Measurements from ENCODE around the gene B9D1.

The B9D1 gene

DNA sequence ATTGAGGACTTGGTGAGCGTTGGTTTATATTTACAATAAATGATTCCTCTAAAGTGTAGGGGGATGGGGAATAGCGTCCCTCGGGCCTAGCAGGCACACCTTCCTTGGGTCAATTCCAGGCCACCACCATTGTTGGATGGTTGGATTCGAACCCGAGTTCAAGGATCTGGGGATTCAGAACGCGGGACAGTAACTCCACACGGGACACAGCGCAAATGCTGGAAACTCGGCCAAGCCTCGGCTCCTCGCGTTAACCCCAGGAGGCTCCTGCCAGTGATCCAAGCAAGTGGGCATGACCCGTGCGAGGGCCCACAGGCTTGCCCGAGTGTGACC is 613 bp downstream of the B9D1 start:
- in situ Hi-C loops (cut with HindIII; ENCODE audit: low sequenced_read_pairs) = loop anchor here (5.0 to 25.0 kb wide), 2 partner anchors 95 to 425 kb away; no protein-coding TSS in a partner anchor

DNA sequence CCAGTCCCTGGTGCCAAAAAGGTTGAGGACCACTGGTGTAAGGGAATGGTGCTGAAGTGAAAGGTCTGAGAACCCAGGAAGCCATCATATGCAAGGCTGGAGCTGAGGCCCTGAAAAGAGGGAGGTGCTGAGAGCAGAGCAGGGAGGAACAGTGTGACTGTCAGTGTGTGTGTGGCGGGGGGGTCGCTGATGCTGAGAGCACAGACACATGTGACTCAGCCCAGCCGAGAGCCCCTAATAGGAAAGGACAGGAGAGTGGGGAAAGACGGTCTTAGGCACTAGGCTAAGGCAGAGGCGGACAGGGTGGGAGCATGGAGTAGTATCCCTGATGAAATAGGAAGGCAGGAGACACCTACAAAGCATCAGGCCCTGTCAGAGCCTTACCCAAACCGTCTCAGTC is 1.2 kb downstream of the B9D1 start:
- in situ Hi-C loops (cut with HindIII; ENCODE audit: low sequenced_read_pairs) = loop anchor here (5.0 to 25.0 kb wide), 2 partner anchors 96 to 426 kb away; no protein-coding TSS in a partner anchor

DNA sequence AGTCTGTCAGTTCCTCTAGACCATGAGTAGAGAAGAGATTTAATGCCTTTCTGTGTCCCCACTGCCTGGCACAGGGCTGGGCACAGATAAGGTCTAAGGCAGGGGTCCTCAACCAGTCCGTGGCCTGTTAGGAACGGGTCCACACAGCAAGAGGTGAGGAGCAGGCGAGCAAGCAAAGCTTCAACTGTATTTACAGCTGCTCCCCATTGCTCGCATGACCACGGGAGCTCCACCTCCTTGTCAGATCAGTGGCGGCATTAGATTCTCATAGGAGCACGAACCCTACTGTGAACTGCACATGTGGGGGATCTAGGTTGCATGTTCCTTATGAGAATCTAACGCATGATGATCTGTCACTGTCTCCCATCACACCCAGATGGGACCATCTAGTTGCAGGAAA is 1.8 kb downstream of the B9D1 start:
- in situ Hi-C loops (cut with HindIII; ENCODE audit: low sequenced_read_pairs) = loop anchor here (5.0 to 25.0 kb wide), 2 partner anchors 97 to 427 kb away; no protein-coding TSS in a partner anchor

DNA sequence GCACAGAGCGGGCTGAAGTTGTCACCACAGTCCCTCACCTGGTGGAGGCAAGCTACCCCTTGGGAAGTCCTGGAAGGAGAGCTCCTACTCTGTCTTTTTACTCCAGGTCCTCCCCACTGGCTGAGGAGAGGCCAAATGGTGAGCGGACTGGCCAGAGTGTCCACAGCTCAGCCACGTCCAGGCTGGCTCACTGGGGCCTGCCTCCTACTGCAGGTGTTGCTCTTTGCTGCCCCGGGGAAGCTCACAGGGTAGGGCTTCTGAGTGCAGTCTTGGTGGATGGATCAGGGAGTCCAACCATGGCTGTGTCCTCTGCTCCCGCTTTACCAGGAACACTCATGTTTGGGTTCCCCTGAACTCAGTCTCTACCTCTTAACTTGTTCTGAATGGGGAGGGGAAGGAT is 2.7 kb downstream of the B9D1 start:
- in situ Hi-C loops (cut with HindIII; ENCODE audit: low sequenced_read_pairs) = loop anchor here (5.0 to 25.0 kb wide), 2 partner anchors 97 to 427 kb away; no protein-coding TSS in a partner anchor

DNA sequence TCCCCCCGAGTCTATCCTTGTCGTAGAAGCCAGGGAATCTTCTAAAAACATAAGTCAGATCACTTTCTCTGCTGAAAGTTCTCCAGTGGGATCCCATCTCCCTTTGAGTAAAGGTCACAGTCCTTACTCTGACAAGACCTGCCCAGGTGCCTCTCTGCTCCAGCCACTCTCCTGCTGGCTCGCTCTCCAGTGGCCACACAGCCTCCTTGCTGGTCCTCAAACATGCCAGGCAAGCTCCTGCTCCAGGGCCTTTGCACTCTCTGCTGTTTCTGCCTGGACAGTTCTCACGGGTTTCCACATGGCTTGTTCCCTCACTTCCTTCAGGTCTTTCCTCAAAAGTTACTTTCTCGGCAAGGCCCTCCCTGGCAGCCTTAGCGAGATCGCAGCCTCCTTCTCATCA is 3.4 kb downstream of the B9D1 start:
- in situ Hi-C loops (cut with HindIII; ENCODE audit: low sequenced_read_pairs) = loop anchor here (25.0 kb wide), 1 partner anchor 428 kb away; no protein-coding TSS in a partner anchor

DNA sequence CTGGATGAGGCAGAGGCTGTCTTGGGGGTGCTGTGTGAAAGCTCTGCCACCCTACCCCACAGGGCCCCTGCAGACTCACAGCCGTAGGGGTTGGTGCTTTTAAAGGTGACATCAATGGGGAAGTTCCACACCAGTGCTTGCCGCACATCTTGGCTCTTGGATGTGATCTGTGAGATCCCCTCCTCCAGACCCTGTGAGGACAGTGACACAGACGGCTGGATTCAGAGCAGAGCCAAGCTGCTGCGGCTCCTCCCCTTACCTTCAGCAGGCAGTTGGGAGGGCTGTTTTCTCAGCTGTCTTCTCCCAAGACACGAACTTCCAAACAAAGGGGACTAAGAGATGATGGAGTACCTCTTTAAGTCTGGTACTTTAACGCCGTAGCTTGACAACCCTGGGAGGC is 4.8 kb downstream of the B9D1 start:
- in situ Hi-C loops (cut with HindIII; ENCODE audit: low sequenced_read_pairs) = loop anchor here (25.0 kb wide), 1 partner anchor 430 kb away; no protein-coding TSS in a partner anchor

DNA sequence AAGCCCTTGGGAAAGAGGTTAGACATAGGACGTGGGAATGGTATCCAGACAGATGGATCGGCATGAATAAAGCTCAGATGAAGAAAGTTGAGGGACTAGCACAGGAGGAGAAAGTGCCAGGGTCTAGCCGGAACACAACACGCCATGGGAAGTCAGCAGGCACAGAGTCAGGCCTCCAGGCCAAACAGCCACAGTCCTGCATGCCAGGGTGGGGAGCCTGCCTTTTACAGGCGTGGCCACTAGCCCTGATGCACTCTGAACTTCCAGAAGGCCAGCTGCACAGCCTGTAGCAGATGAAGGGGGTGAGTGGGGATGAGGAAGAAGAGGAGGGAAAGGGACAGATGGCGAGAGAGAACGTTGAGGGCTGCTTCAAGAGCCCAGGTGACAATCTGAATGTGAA is 5.2 kb downstream of the B9D1 start:
- in situ Hi-C loops (cut with HindIII; ENCODE audit: low sequenced_read_pairs) = loop anchor here (25.0 kb wide), 1 partner anchor 430 kb away; no protein-coding TSS in a partner anchor

DNA sequence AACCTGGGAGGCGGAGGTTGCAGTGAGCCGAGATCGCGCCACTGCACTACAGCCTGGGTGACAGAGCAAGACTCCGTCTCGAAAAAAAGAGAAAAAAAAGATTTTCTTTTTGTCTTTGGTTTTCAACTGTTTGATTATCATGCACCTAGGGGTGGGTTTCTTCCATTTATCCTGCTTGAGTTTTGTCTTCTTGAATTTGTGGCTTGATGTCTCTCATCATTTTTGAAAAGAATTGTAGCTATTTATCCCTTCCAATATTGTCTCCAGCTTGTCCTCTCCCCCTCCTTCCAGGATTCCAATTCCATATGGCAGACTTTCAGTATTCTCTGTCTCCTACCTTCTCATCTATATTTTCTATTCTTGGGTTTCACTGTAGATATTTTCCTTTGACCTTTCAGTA is 7.8 kb downstream of the B9D1 start:
- in situ Hi-C loops (cut with HindIII; ENCODE audit: low sequenced_read_pairs) = loop anchor here (25.0 kb wide), 1 partner anchor 433 kb away; no protein-coding TSS in a partner anchor

DNA sequence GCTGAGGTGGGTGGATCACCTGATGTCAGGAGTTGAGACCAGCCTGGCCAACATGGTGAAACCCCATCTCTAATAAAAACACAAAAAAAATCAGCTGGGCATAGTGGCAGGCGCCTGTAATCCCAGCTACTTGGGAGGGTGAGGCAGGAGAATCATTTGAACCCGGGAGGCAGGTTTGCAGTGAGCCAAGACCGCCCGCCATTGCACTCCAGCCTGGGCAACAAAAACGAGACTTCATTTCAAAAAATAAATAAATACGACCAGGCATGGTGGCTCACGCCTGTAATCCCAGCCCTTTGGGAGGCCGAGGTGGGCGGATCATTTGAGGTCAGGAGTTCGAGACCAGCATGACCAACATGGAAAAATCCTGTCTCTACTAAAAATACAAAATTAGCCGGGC is 9.1 kb downstream of the B9D1 start:
- in situ Hi-C loops (cut with HindIII; ENCODE audit: low sequenced_read_pairs) = loop anchor here (25.0 kb wide), 1 partner anchor 434 kb away; no protein-coding TSS in a partner anchor

DNA sequence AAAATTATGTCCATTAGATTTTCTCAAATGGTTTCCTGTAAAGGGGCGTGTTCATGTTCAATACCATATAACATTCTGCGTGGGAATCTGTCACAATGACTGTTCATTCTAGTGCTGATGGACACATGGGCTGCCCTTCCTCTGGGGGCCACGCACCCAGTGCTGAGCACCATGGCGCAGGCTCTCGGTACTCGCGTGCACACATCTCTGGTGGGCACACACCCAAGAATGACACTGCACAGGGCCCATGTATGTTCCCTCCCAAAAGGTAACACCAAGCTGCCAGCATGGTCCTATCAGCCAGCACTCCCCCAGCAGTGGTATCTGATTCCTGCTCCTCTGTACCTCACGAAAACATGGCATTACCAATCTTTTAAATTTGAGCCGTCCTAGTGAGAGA is 13.7 kb downstream of the B9D1 start:
- in situ Hi-C loops (cut with HindIII; ENCODE audit: low sequenced_read_pairs) = no loop called here

DNA sequence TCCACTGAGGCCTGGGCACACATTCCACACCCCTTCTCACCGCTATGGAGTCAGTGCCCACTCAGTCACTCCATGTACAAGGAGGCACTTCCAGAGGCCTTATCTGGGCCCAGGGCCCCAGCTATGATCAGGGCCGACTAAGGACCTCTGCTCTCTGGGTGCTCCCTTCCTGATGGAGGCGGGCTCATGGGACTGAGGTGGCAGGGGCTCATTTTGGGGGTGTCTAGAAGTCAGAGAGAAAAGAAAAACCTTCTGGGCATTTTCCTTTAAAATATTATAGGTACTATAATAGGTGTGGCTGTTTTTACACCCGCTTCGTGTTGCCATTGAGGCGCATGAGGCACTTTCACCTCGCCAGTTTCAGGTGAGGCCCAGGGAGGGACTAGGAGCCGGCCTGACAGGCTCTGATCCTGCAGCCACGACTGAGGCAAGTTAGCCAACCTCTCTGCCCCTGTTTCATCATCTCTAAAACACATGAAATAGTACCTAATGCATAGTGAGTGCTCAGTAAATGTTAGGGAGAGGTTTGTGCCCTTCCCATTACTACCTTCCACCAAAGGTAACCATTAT is 14.4 kb downstream of the B9D1 start:
- in situ Hi-C loops (cut with HindIII; ENCODE audit: low sequenced_read_pairs) = no loop called here

DNA sequence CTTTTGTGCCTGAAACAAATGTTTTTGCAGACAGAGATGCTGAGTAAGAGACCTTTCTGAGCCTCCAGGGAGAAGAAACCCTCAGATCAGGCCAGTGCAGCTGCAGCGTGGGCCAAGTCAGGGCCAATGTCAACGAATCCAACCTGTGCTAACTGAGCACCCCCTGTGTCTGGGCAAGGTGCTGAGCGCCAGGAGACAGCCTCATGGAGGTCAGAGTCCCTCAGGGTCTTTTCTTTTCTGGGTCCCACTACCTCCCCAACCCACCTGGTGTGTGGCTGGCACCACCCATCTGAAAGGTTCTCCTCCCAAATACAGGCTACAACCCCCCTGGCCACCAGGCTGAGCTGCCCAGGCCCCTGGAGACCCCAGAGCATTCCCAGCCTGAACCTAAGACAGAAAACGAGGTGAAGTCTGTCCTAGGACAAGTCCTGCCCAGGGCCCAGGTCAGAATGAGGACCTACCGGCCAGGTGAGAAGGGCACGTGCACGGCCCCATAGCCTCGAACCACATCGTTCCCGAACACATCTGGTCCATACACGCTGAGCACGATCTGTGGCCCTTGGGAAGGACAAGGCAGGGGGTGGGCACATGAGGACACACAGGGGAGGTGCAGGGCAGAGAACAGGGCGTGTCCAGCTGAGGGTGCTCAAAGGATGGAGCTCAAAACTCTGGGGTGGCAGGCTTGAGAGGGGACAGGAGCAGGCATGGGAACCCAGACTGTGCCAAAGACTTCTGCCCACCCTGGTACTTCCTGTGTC is 15.0 kb downstream of the B9D1 start:
- in situ Hi-C loops (cut with HindIII; ENCODE audit: low sequenced_read_pairs) = no loop called here

DNA sequence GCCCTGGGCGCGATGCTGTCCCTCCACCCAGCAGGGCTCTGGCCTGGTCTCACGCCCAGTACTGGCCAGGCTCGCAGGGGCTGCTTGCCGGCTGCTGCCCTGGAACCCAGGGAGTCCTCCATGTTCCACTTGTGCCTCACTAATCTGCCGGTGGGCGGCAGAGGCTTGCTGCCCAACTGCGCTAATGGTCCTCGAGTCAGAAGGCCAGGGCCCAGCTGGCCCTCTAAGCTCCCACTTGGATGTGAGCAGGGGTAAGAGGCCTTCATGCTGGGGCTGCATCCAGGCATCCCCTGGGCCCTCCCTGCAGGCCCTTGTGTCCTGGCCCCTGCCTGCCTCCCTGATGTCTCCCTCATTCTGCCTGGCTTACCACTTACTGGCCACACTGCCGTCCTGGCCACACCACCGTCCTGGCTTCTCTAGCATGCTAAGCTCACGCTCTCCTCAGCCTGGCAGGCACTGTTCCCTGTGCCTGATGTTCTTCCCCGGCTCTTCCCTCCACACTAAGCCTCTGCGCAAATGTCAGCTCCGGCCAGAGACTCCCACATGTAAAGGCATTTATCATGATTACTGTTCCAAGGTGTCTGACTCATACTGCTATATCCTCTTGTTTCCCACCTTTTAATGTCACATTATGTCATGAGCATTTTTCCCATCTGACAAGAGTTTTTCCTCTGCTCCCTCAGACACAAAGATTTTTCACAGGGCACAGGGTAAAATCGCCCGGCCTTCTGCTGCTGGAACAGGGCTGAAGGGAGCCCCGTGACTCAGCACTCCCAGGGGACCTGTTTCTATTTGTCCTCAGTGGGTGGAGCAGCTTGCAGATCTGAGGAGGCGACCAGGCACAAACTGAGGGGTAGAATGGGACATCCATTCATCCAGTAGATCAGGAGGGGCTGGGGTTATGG is 15.9 kb downstream of the B9D1 start:
- in situ Hi-C loops (cut with HindIII; ENCODE audit: low sequenced_read_pairs) = no loop called here

DNA sequence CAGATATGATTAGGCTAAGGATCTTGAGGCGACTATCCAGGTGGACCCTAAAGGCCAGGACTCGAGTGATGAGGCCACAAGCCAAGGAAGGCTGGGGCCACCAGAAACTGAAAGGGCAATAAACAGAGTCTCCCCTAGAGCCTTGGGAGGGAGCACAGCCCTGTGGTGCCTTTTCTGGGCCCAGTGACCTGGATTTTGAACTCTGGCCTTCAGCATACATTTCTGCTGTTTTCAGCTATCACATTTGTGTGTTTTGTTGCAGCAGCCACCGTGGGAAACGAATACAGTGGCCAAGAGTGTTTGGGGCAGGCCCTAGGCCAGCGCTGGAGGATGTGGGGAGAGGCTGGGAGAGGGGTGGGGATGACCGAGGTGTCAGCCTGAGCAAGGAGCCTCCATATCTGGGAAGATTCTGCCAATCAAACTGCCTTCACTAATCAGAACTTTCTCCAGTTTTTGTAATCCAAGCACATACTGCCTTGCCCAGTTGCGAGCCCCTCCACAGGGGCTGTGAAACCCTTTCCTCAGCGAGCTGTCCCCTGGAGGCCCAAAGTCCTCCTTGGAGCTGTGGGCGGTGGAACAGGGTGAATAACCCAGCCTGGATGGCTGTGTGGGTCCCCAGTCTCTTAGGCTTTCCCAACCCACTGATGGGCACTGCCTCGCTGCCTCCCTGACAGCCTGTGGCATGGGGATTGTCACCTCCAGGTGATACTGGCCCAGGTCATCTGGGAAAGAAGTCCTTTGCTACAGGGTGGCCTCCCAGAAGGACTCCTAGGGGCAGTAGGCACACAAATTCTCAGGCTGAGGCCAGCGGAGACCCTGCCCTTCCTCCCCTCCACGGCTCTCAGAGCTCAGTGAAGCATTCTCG is 16.8 kb downstream of the B9D1 start:
- in situ Hi-C loops (cut with HindIII; ENCODE audit: low sequenced_read_pairs) = no loop called here

DNA sequence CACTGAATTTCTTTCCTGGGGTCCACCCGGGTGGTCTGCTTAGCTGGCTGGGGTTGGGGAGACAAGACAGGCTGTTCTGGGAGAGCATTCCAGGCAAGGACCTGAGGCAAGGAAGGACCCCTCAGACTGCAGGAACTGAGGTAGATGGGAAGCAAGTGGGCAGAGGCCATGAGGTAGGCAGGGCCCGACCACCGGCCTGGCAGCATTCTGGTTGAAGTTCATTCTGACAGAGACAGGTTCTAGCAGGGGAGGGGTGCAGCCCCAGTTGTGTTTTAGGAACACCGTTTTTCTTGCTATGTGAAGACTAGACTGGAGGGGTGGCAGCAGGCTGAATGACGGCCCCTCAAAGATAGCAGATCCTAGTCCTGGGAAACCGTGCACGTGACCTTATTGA is 17.5 kb downstream of the B9D1 start:
- in situ Hi-C loops (cut with HindIII; ENCODE audit: low sequenced_read_pairs) = no loop called here

DNA sequence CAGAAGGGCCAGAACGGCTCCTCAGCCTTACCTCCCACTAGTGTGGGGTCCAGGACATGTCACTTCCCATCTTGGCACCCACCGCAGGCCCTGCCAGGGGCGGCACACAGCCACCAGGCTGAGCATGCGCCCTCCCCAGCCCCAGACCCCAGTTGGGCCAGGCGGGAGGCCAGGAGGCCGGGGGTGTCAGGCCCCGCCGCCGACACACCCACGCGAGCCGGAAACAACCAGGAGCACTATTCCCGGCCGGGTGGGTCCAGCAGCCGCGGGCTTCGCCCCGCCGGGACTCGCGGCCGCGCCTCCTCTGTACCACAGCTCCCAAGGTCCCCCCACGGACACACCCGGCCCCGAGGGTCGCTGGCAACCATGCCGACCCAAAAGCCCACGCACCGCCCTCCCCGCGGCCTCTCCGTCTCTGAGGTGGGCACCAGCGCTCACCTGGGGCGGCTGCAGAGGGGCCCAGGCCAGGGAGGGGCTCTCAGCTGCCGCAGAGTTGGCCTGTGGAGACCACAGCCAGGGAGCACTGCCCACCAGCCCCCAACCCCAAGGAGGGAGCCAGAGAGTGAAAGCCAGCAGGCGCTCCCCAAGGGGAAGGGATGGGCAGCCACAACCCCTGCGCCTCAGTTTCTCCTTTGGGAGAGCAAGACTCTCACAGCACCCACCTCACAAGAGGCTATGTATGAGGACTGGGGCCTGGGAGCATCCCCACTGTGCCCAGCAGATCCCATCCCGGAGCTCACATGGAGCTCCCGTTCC is 18.0 kb downstream of the B9D1 start:
- in situ Hi-C loops (cut with HindIII; ENCODE audit: low sequenced_read_pairs) = no loop called here

DNA sequence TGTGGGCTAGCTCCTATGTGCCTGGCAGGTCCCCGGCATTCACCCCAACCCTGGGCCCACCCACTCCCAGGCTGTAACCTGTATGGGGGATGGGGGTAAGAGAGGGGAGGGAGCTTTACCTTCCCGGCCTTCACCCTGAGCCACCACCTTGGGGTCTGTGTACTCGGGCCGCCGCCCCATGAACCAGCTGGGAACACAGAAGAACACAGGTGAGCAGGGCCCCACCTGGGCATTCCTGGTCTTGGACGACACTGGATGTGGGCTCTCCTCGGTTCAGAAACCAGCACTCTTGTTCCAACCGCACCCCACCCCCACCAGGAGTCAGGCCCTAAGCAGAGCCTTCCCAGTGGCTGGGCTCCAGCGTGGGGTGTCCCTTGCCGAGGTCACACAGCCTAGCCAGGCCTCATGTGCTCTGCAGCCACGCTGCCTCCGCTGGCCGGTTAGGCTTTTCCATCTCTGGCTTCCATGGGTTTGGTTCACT is 18.8 kb downstream of the B9D1 start:
- in situ Hi-C loops (cut with HindIII; ENCODE audit: low sequenced_read_pairs) = no loop called here

DNA sequence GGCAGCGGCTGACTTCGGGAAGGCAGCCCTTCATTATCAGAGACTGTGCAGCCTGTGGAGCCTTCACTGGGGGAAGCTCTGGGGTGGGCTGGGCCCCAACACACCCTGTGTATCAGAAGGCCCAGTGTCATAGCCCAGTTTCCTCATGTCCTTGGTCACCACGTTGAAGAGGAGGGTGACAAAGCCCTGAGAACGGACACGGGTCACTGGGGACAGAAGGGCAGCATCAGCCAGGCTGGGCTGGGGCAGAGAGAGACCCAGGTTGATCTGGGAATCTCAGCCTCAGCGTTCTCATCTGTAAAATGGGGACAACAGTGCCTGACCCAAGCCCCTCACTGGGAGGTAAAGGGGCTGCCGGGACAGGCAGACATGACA is 19.3 kb downstream of the B9D1 start:
- in situ Hi-C loops (cut with HindIII; ENCODE audit: low sequenced_read_pairs) = no loop called here

DNA sequence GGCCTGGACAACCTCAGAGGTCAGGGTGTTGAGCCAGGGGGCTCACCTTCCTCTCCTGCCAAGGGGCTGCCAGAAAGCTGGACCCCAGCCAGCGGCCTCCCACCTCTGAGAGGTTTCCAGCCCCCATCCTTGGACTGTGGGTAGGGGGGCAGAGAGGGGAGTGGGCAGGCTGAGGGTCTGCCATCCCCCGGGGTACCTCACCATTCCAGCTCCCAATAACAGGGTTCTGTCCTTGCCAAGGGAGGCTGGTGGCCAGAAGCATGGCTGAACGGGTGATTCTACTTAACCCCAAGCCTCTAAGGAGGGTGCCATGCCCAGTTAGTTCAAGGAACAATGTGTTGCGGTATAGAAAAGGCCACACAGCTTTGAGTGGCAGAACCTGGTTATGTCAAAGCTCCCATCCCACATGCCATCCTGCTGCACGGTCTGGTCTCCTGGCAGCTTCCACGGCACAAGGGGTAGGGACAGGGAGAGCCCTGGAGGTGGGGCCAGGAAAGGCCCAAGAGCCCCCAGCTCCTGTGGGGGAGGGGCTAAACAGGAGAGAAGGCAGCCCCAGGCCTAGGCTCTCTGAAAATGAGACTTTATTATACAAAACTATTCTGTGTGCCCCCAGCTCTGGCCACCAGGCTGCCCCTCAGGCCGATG is 19.8 kb downstream of the B9D1 start:
- in situ Hi-C loops (cut with HindIII; ENCODE audit: low sequenced_read_pairs) = no loop called here
